Measurements from ENCODE around the gene MCTP2. TPM values are rescaled to one million over a fixed set of nuclear protein-coding genes. Genes with fewer than 3 reads are reported as not detected.

MCTP2 gene
- total and polyA plus RNA-seq, 12 donors, result 0.24 to 8.3 (median 0.89) TPM

GRCh38 chr15:94441760-94442159, 210.4 kb downstream of the MCTP2 start:
- Histone ChIP-seq H3K27ac (no peak overlapping the region), H3K4me1 (no peaks in the 10 kb centered on the region), H3K27me3 (peaks cover 0 to 4% (median 0%) of the 10 kb centered on the region in 7 donors), H3K4me3 (no peak overlapping the region), H3K36me3 (peaks cover 0 to 10% (median 0%) of the 10 kb centered on the region in 9 donors), H3K9me3 (no peaks in the 10 kb centered on the region)
- no peak for TF ChIP-seq CTCF (IDR thresholded peaks at IDR 0.05)
- ATAC-seq, result no peak
- intact Hi-C loops (cut with DNase I), result no loop called here
- DNase-seq, result no peak
- WGBS, 2 donors, result 77% methylated on average over 3 of the region's 3 CpGs

GRCh38 chr15:94442480-94442879, 211.1 kb downstream of the MCTP2 start:
- Histone ChIP-seq H3K36me3 (peaks cover 0 to 10% (median 0%) of the 10 kb centered on the region in 9 donors), H3K27ac (no peak overlapping the region), H3K9me3 (no peaks in the 10 kb centered on the region), H3K4me1 (no peaks in the 10 kb centered on the region), H3K27me3 (peaks cover 0 to 4% (median 0%) of the 10 kb centered on the region in 7 donors), H3K4me3 (no peak overlapping the region)
- WGBS, 2 donors, result 71 to 85% methylated on average over 1 of the region's 1 CpG
- ATAC-seq (no peak), DNase-seq (no peak)
- intact Hi-C loops (cut with DNase I), result no loop called here
- no peak for TF ChIP-seq CTCF (IDR thresholded peaks at IDR 0.05)

GRCh38 chr15:94443186-94443585, 211.8 kb downstream of the MCTP2 start:
- Histone ChIP-seq H3K36me3 (peaks cover 0 to 10% (median 0%) of the 10 kb centered on the region in 9 donors), H3K4me3 (no peak overlapping the region), H3K9me3 (no peaks in the 10 kb centered on the region), H3K27me3 (peaks cover 0 to 4% (median 0%) of the 10 kb centered on the region in 7 donors), H3K27ac (no peak overlapping the region), H3K4me1 (no peaks in the 10 kb centered on the region)
- no peak for DNase-seq
- TF ChIP-seq CTCF (IDR thresholded peaks at IDR 0.05), result no peak
- WGBS, 2 donors, result 82 to 83% methylated on average over 5 of the region's 5 CpGs
- intact Hi-C loops (cut with DNase I), result no loop called here
- ATAC-seq, result no peak

- WGBS, 2 donors, result 71 to 74% methylated on average over 7 of the region's 7 CpGs
- no peak for TF ChIP-seq CTCF (IDR thresholded peaks at IDR 0.05)
- Histone ChIP-seq H3K27ac (no peak overlapping the region), H3K4me3 (no peak overlapping the region), H3K36me3 (peaks cover 0 to 10% (median 0%) of the 10 kb centered on the region in 9 donors), H3K4me1 (no peaks in the 10 kb centered on the region), H3K9me3 (no peaks in the 10 kb centered on the region), H3K27me3 (peaks cover 0 to 4% (median 0%) of the 10 kb centered on the region in 7 donors)
- intact Hi-C loops (cut with DNase I), result no loop called here
- DNase-seq (no peak), ATAC-seq (no peak)
Observed at GRCh38 chr15:94445566-94446160, 214.3 kb downstream of the MCTP2 start.

Measured in heart right ventricle (tissue), 16 donors.